ENCODE data around the gene TSSK6.
"Not testable (repeated sequence)": the region's sequence is repeated elsewhere in the genome, so short reads cannot be mapped to it uniquely, and the experiment has no call there.

Gene TSSK6

GRCh38 chr19:19477705-19478383 is 37.5 kb downstream of the TSSK6 start:
- no peaks in the 10 kb centered on the region for H3K9me3 ChIP-seq (ENCODE audit: insufficient read depth, low read length)
- no peaks in the 10 kb centered on the region for H3K9me2 ChIP-seq (replicated peaks; ENCODE audit: insufficient read depth, low read length)
- no peaks in the 10 kb centered on the region for H3K27me3 ChIP-seq (ENCODE audit: low read length)
- H2AFZ ChIP-seq (ENCODE audit: low read depth, low read length, severe bottlenecking): no peak overlapping the region
- peaks cover 95% of the 10 kb centered on the region for H3K79me2 ChIP-seq (ENCODE audit: insufficient read depth, low read length)
- TF ChIP-seq CTCF (IDR thresholded peaks at IDR 0.05; ENCODE audit: insufficient read depth, low read length, poor library complexity, severe bottlenecking) (no peak), EZH2phosphoT487 (conservative IDR thresholded peaks at IDR 0.05; ENCODE audit: low read length) (no peak)
- no peak overlapping the region for H3K9ac ChIP-seq (ENCODE audit: low read length)
- no peaks in the 10 kb centered on the region for H3F3A ChIP-seq (ENCODE audit: insufficient read depth)
- H3K27ac ChIP-seq (ENCODE audit: low read depth, low read length): no peak overlapping the region
- H3K4me3 ChIP-seq (ENCODE audit: insufficient read depth, low read length, poor library complexity, severe bottlenecking): no peak overlapping the region
- no peaks in the 10 kb centered on the region; the same call in 1 of the 2 replicates for H4K20me1 ChIP-seq (ENCODE audit: low read depth, low read length)
- H3K36me3 ChIP-seq (ENCODE audit: low read length): no peaks in the 10 kb centered on the region
- H3K4me2 ChIP-seq (ENCODE audit: low read depth, low read length, poor library complexity, severe bottlenecking): no peak overlapping the region

DNA sequence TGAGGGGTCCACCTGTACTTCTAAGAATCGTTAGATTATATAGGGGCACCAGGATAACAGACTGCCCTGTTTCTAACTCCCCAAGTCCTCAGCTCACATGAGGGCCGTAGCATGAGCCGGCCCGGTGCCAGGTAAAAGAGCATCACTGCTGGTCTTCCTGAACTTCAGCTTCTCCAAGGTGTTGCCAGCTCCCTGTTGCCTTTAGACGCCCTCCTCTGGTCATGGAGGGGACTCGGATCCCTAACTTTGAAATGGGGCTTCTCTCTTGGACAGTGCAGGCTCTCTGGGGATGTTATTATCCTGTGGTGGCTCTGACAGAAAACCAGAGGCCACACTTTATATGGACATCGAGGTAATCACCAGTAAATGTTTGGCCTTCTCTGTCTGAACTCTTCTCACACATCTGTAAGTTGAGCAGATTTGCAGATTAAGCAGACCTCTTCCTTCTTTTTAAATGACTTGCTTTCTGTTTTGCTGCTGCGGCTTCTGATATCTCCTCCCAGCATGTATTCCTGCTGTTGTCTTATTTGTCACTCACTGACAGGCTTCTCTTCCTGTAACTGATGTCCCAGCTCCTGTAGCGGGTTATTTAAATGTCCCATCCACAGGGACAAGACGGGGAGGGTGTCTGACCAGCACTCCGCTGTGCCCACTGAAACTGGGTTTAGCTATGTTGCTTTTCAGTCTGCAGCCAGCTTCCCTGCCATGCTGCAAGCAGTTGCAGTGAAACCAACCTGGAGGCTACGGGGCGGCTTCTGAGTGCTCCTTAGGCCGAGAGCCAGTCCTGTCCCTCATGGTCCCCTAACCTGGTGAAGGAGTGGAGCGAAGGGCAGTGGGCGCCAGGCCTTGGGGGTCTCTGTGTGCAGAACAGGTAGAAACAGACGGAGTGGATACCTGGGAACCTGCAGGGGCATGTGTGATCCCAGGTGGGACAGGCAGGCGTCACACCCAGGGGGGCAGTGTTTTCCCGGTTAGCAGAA is 39.2 kb downstream of the TSSK6 start:
- no peaks in the 10 kb centered on the region for H3K36me3 ChIP-seq (ENCODE audit: low read length)
- no peak overlapping the region for H2AFZ ChIP-seq (ENCODE audit: low read depth, low read length, severe bottlenecking)
- H4K20me1 ChIP-seq (ENCODE audit: low read depth, low read length): no peaks in the 10 kb centered on the region; the same call in 1 of the 2 replicates
- no peak overlapping the region for H3K9ac ChIP-seq (ENCODE audit: low read length)
- no peak overlapping the region for H3K4me3 ChIP-seq (ENCODE audit: insufficient read depth, low read length, poor library complexity, severe bottlenecking)
- H3K27ac ChIP-seq (ENCODE audit: low read depth, low read length): no peak overlapping the region
- no peak overlapping the region for H3K4me2 ChIP-seq (ENCODE audit: low read depth, low read length, poor library complexity, severe bottlenecking)
- H3K79me2 ChIP-seq (ENCODE audit: insufficient read depth, low read length): peaks cover 100% of the 10 kb centered on the region
- H3F3A ChIP-seq (ENCODE audit: insufficient read depth): no peaks in the 10 kb centered on the region
- H3K9me2 ChIP-seq (replicated peaks; ENCODE audit: insufficient read depth, low read length): no peaks in the 10 kb centered on the region
- H3K27me3 ChIP-seq (ENCODE audit: low read length): no peaks in the 10 kb centered on the region
- no peaks in the 10 kb centered on the region for H3K9me3 ChIP-seq (ENCODE audit: insufficient read depth, low read length)
- TF ChIP-seq CTCF (IDR thresholded peaks at IDR 0.05; ENCODE audit: insufficient read depth, low read length, poor library complexity, severe bottlenecking) (no peak), EZH2phosphoT487 (conservative IDR thresholded peaks at IDR 0.05; ENCODE audit: low read length) (no peak)

DNA sequence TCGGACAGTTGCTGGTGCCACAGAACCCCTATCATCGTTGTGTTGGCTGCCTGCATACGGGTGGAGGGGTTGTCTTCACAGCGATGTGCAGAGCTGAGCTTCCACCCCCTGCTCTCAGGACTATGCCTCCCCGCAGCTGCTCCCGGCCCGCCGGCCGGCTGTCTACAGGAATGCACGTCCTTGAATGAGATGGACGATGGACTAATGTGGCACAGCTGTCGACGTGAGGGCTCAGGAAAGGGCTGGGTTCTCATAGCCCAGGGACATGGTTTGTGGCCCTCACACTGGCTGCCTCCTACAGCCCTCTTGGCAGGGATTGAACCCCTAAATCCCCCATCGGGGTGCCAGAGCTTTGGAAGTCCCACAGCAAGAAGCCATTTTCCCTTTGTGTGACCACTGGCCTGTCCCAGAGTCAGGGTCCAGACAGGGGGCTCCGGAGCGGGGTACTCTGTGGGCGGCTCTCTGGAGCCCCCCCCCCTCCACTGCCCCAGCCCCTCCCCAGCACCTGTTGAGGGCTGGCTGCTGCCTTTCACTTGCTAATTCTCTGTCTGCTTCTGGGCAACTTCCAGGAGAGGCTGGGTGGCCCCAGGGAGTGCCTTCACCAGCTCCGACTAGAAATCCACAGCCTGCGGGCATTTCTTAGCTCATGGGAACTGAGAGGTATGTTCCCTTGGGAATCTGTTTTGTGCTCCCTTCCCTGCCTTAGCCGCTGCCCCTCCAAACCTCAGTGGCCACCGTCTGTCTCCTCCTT is 40.2 kb downstream of the TSSK6 start:
- Histone ChIP-seq H3K27me3 (ENCODE audit: low read length) (no peaks in the 10 kb centered on the region), H3K4me2 (ENCODE audit: low read depth, low read length, poor library complexity, severe bottlenecking) (no peak overlapping the region), H3K79me2 (ENCODE audit: insufficient read depth, low read length) (peaks cover 95% of the 10 kb centered on the region), H3K4me3 (ENCODE audit: insufficient read depth, low read length, poor library complexity, severe bottlenecking) (no peak overlapping the region), H3K27ac (ENCODE audit: low read depth, low read length) (no peak overlapping the region), H3K9me2 (replicated peaks; ENCODE audit: insufficient read depth, low read length) (no peaks in the 10 kb centered on the region), H3F3A (ENCODE audit: insufficient read depth) (no peaks in the 10 kb centered on the region), H3K9ac (ENCODE audit: low read length) (no peak overlapping the region), H2AFZ (ENCODE audit: low read depth, low read length, severe bottlenecking) (no peak overlapping the region), H4K20me1 (ENCODE audit: low read depth, low read length) (no peaks in the 10 kb centered on the region; the same call in 1 of the 2 replicates), H3K9me3 (ENCODE audit: insufficient read depth, low read length) (no peaks in the 10 kb centered on the region), H3K36me3 (ENCODE audit: low read length) (no peaks in the 10 kb centered on the region)
- TF ChIP-seq EZH2phosphoT487 (conservative IDR thresholded peaks at IDR 0.05; ENCODE audit: low read length): no peak
- TF ChIP-seq CTCF (IDR thresholded peaks at IDR 0.05; ENCODE audit: insufficient read depth, low read length, poor library complexity, severe bottlenecking): no peak

DNA sequence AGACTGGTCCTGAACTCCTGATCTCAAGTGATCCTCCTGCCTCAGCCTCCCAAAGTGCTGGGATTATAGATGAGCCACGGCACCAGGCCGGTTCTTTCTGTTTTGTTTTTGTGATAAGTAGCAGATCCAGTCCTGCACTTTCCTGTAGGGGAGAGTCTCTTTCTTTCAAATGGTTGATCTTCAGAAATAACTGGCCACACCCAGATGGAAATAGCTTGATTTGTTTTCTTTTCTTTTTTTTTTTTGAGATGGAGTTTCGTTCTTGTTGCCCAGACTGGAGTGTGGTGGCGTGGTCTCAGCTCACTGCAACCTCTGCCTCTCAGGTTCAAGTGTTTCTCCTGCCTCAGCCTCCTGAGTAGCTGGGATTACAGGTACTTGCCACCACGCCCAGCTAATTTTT is 43.2 kb downstream of the TSSK6 start:
- not testable (repeated sequence) for H3K27me3 ChIP-seq (ENCODE audit: low read length); H3K9me2 ChIP-seq (replicated peaks; ENCODE audit: insufficient read depth, low read length); H3F3A ChIP-seq (ENCODE audit: insufficient read depth); H3K4me3 ChIP-seq (ENCODE audit: insufficient read depth, low read length, poor library complexity, severe bottlenecking); H2AFZ ChIP-seq (ENCODE audit: low read depth, low read length, severe bottlenecking); H3K9ac ChIP-seq (ENCODE audit: low read length); H3K27ac ChIP-seq (ENCODE audit: low read depth, low read length); H4K20me1 ChIP-seq (ENCODE audit: low read depth, low read length); H3K4me2 ChIP-seq (ENCODE audit: low read depth, low read length, poor library complexity, severe bottlenecking)
- Histone ChIP-seq H3K79me2 (ENCODE audit: insufficient read depth, low read length) (peaks cover 82% of the 10 kb centered on the region), H3K9me3 (ENCODE audit: insufficient read depth, low read length) (peaks cover 13% of the 10 kb centered on the region; the same call in 1 of the 2 replicates), H3K36me3 (ENCODE audit: low read length) (peaks cover 18% of the 10 kb centered on the region)

All from SU-DHL-6 (cell line).